A673 (cell line): ENCODE measurements around the gene FBLIM1. TPM values are rescaled to one million over a fixed set of nuclear protein-coding genes. Genes with fewer than 3 reads are reported as not detected.

Source experiments
- BruUV-seq: library from RNA; stranded (reverse); fragments of 400-500 nt; replicated peaks from 2 replicates; lab custom pipeline; 2021; lab: Mats Ljungman, UMichigan
- CTCF ChIA-PET: fragments of 300-600 bp; sonication (Branson Sonifier 250); formaldehyde crosslinking; loops from one replicate; lab custom pipeline; 2022; ENCODE audit warnings: antibody characterized with exemption; lab: Charles Lee
- POLR2A ChIA-PET: fragments of 300-600 bp; sonication (Branson Sonifier 250); formaldehyde crosslinking; loops from one replicate; lab custom pipeline; 2022; ENCODE audit warnings: antibody characterized with exemption; ENCODE audit not compliant: low non-redundant PET; lab: Charles Lee
- DNase-seq: peaks from one replicate; pipeline ENCODE4 v3.0.0-alpha.2; 2015; ENCODE audit warnings: low spot score
- H3K27ac ChIP-seq: fragments of 200-600 bp; sonication (generic); 2 replicates; pipeline ENCODE4 v1.5.1; 2016; ENCODE audit warnings: mixed run types, low read depth, mild to moderate bottlenecking, mixed read lengths, antibody characterized with exemption, low read length; ENCODE audit not compliant: poor library complexity, severe bottlenecking
- H3K27me3 ChIP-seq: fragments of 200-600 bp; sonication (generic); replicated peaks from 2 replicates; pipeline ENCODE4 v1.6.1; 2017; ENCODE audit warnings: mixed run types, low read depth, mild to moderate bottlenecking, mixed read lengths, antibody characterized with exemption, low read length; ENCODE audit not compliant: insufficient read depth, poor library complexity
- H3K36me3 ChIP-seq: fragments of 200-600 bp; sonication (generic); 2 replicates; pipeline ENCODE4 v1.6.1; 2016; ENCODE audit warnings: mixed run types, mild to moderate bottlenecking, mixed read lengths, antibody characterized with exemption, low read length; ENCODE audit not compliant: insufficient read depth, poor library complexity, severe bottlenecking
- H3K4me1 ChIP-seq: fragments of 200-600 bp; sonication (generic); 2 replicates; pipeline ENCODE4 v1.6.1; 2017; ENCODE audit warnings: mixed run types, mild to moderate bottlenecking, mixed read lengths, antibody characterized with exemption, low read length; ENCODE audit not compliant: insufficient read depth, poor library complexity, severe bottlenecking
- H3K4me3 ChIP-seq: fragments of 200-600 bp; sonication (generic); 2 replicates; pipeline ENCODE4 v1.5.1; 2016; ENCODE audit warnings: low read depth, mixed run types, mild to moderate bottlenecking, mixed read lengths, low read length; ENCODE audit not compliant: poor library complexity, severe bottlenecking
- H3K9me3 ChIP-seq: fragments of 200-600 bp; sonication (generic); 2 replicates; pipeline ENCODE4 v1.6.1; 2016; ENCODE audit warnings: mixed run types, low read depth, mild to moderate bottlenecking, mixed read lengths, antibody characterized with exemption, low read length; ENCODE audit not compliant: poor library complexity, severe bottlenecking
- EZH2 ChIP-seq: fragments of 200-600 bp; sonication (generic); IDR thresholded peaks from 2 replicates; pipeline ENCODE4 v1.6.1; 2017; ENCODE audit warnings: borderline replicate concordance, low read depth, mild to moderate bottlenecking, mixed read lengths, antibody characterized with exemption, low read length; ENCODE audit not compliant: poor library complexity, severe bottlenecking
- intact Hi-C: fragments of 100-400 bp; cut with micrococcal nuclease; formaldehyde crosslinking; loops from one replicate; pipeline ENCODE4 v1.10.0; 2022; ENCODE audit not compliant: unreplicated experiment
- total RNA-seq: library from RNA; stranded (reverse); gene quantifications from 2 replicates; pipeline ENCODE4 v1.2.3, GENCODE V29; 2021
- TF ChIP-seq, protein P1 (sequence below): fragments of 300-800, 200-600 bp; sonication (generic); conservative IDR thresholded peaks from 2 replicates; pipeline ENCODE4 v1.5.1; 2017; ENCODE audit warnings: low read depth, mild to moderate bottlenecking, antibody characterized with exemption, low read length, moderate library complexity, mixed read lengths

The FBLIM1 gene
- total RNA-seq, 1 experiment from 2014 or later, result 39.3 TPM

DNA sequence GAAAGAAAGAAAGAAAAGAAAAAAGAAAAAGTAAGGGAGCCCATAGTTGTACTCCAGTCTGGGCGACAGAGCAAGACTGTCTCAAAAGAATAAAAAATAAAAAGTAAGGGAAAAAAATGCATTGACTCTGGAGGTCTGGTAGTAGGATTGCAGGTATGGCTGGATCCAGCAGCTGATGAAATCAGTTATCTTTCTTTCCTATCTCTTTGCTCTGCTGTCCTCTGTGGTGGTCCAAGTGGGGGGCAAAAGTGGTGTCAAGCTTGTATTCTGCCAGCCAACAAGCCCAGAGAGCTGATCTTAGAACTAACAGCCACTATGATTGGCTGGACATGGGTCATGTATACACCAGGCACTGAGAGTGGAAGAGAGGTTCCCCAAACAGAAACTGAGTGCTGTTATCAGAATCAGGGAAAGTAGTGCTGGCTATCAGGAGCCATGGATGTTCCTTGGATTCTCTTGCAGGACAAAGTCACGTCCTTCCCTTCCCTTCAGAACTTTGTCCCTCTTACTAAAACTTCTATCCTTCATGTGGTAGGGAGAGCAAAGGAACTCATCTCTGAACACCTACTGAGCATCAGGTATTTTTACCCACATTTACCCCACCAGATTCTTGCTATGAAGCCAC is 3.5 kb upstream of the FBLIM1 start:
- intact Hi-C loops, result no loop called here
- Histone ChIP-seq H3K36me3 (no peaks in the 10 kb centered on the region), H3K27me3 (no peaks in the 10 kb centered on the region), H3K4me1 (peaks cover 10% of the 10 kb centered on the region), H3K4me3 (no peak overlapping the region), H3K9me3 (no peaks in the 10 kb centered on the region), H3K27ac (no peak overlapping the region)
- DNase-seq, result no peak
- POLR2A ChIA-PET, result no interaction called here
- no peak for TF ChIP-seq EZH2
- TF ChIP-seq, protein P1, sequence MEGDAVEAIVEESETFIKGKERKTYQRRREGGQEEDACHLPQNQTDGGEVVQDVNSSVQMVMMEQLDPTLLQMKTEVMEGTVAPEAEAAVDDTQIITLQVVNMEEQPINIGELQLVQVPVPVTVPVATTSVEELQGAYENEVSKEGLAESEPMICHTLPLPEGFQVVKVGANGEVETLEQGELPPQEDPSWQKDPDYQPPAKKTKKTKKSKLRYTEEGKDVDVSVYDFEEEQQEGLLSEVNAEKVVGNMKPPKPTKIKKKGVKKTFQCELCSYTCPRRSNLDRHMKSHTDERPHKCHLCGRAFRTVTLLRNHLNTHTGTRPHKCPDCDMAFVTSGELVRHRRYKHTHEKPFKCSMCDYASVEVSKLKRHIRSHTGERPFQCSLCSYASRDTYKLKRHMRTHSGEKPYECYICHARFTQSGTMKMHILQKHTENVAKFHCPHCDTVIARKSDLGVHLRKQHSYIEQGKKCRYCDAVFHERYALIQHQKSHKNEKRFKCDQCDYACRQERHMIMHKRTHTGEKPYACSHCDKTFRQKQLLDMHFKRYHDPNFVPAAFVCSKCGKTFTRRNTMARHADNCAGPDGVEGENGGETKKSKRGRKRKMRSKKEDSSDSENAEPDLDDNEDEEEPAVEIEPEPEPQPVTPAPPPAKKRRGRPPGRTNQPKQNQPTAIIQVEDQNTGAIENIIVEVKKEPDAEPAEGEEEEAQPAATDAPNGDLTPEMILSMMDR, result no peak
- CTCF ChIA-PET, result interaction anchor here (1.7 kb wide), 1 partner anchor 37 kb away, joined by 3 read pairs; no protein-coding TSS in a partner anchor
- no TSS peak for BruUV-seq

DNA sequence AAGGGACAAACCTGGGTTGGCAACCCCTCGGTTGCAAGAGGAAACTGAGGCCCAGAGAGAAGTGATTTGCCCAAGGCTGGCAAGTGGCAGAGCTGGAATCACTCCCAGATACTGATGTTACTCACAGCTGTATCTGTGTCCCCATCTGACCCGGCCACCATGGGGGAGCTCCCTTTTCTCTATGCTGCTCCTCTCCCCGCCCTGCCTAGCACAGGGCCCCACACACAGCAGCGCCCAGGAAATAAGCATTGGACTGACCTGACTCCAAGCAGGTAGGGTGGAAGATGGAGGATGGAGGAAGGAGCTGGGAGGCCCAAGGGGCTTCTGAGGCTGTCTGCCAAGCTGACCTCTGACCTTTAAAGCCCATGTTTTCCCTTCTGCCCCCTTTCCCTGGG is 3.0 kb upstream of the FBLIM1 start:
- Histone ChIP-seq H3K4me1 (peaks cover 14% of the 10 kb centered on the region), H3K36me3 (no peaks in the 10 kb centered on the region), H3K27ac (no peak overlapping the region), H3K4me3 (no peak overlapping the region), H3K27me3 (no peaks in the 10 kb centered on the region), H3K9me3 (no peaks in the 10 kb centered on the region)
- intact Hi-C loops, result no loop called here
- POLR2A ChIA-PET, result no interaction called here
- no peak for DNase-seq
- BruUV-seq, result no TSS peak
- CTCF ChIA-PET, result interaction anchor here (1.7 kb wide), 1 partner anchor 36 kb away, joined by 3 read pairs; no protein-coding TSS in a partner anchor
- TF ChIP-seq EZH2, result no peak
- TF ChIP-seq, protein P1, result no peak

DNA sequence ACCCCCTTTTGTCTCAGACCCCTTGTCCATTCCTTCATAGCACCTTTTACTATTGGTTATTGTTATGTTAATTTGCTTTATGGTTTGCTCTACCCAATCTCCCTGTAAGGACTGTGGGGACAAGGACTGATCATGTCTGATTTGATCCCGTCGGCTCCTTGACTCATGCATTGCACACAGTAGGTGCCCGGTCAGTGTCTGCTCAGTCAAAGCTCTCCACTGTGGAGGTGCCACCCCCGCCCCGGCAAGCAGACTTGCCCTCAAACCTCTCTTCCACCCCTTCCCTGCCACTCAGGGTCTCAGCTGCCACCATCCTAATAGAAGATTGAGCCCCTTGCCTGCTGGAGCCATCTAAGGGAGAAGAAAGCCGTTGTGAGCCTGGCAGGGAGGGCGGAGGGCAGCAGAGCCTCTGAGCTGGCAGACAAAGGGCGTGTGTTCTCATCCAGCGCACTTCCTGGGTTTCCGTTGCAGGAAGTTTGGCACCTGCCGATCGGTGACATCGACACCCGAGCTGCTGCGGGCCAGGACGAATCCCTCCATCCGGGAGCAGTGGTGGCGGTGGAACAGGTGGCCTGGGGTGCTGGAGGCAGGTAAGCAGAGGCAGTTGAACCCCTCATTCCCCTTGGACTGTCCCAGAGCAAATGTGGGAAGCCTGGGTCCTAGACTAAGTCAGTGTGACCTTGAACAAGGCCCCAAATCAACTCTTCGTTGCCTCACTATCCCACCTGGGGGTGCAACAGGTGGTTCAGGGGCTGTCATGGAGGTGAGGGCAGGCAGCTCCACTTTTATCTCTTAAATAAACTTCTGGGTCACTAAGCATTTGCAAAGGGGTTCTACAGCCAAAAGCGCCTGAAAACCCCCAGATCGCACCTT is 2.2 kb upstream of the FBLIM1 start:
- CTCF ChIA-PET, result interaction anchor here (1.7 kb wide), 1 partner anchor 36 kb away, joined by 3 read pairs; no protein-coding TSS in a partner anchor
- Histone ChIP-seq H3K36me3 (no peaks in the 10 kb centered on the region), H3K27me3 (no peaks in the 10 kb centered on the region), H3K4me3 (no peak overlapping the region), H3K27ac (no peak overlapping the region), H3K4me1 (peaks cover 21% of the 10 kb centered on the region), H3K9me3 (no peaks in the 10 kb centered on the region)
- POLR2A ChIA-PET, result interaction anchor here (0.6 kb wide), 1 partner anchor 624 kb away, joined by 4 read pairs; no protein-coding TSS in a partner anchor
- BruUV-seq, result no TSS peak
- DNase-seq, result no peak
- no peak for TF ChIP-seq EZH2
- TF ChIP-seq, protein P1, result no peak
- intact Hi-C loops, result no loop called here
